Eye (tissue), 1 donor: ENCODE results near the gene JKAMP.
A peak's percentile ranks its signal among the peaks of the same experiment; 100 is the strongest.
"Not testable (repeated sequence)": the region's sequence is repeated elsewhere in the genome, so short reads cannot be mapped to it uniquely, and the experiment has no call there.

Source experiments
- DNase-seq: peaks from one replicate; pipeline ENCODE4 v3.0.0-alpha.2; 2015

JKAMP gene

GRCh38 chr14:59483819-59484638, at the start of gene JKAMP, which contains the start of gene L3HYPDH:
JKAMP (plus strand) TSS chr14:59484517; CDS start chr14:59484590, 73 bp downstream.
L3HYPDH (minus strand) TSS chr14:59484408; CDS start chr14:59484316, 92 bp downstream.
- peak; percentile 99 for DNase-seq

GRCh38 chr14:59435101-59435500, 49.2 kb upstream of the JKAMP start:
- no peak for DNase-seq

- no peak for DNase-seq
These were observed 48.3 kb upstream of the JKAMP start for GRCh38 chr14:59435987-59436386.

GRCh38 chr14:59438195-59438647, 46.1 kb upstream of the JKAMP start:
- no peak for DNase-seq

GRCh38 chr14:59439256-59439965, 44.9 kb upstream of the JKAMP start:
- no peak for DNase-seq

GRCh38 chr14:59448673-59449072, 35.6 kb upstream of the JKAMP start:
- not testable (repeated sequence) for DNase-seq

- no peak for DNase-seq
These were observed 33.6 kb upstream of the JKAMP start for GRCh38 chr14:59450716-59451115.

- no peak for DNase-seq
These were observed 32.5 kb upstream of the JKAMP start for GRCh38 chr14:59451849-59452248.

GRCh38 chr14:59454139-59454538, 30.2 kb upstream of the JKAMP start:
- no peak for DNase-seq

- DNase-seq: no peak
These were observed 28.9 kb upstream of the JKAMP start for GRCh38 chr14:59455411-59455810.

GRCh38 chr14:59458486-59458885, 25.8 kb upstream of the JKAMP start:
- peak; percentile 81 for DNase-seq

GRCh38 chr14:59460378-59460777, 23.9 kb upstream of the JKAMP start:
- DNase-seq: no peak

- DNase-seq: no peak
These were observed 22.4 kb upstream of the JKAMP start for GRCh38 chr14:59461891-59462290.

GRCh38 chr14:59463787-59464485, 20.4 kb upstream of the JKAMP start:
- DNase-seq: no peak

- peak; percentile 88 for DNase-seq
These were observed 19.6 kb upstream of the JKAMP start for GRCh38 chr14:59464486-59465315.

- DNase-seq: peak; percentile 79
These were observed 18.8 kb upstream of the JKAMP start, which contains the start of gene GPR135 for GRCh38 chr14:59465316-59466135. GPR135 (minus strand) TSS chr14:59465380; CDS start chr14:59465226, 154 bp downstream.

GRCh38 chr14:59474172-59474571, 10.1 kb upstream of the JKAMP start:
- DNase-seq: no peak

- DNase-seq: no peak
These were observed 8.6 kb upstream of the JKAMP start for GRCh38 chr14:59475709-59476108.

GRCh38 chr14:59478540-59478939, 5.8 kb upstream of the JKAMP start:
- no peak for DNase-seq

GRCh38 chr14:59480166-59480565, 4.2 kb upstream of the JKAMP start:
- DNase-seq: no peak

GRCh38 chr14:59481407-59481806, 2.9 kb upstream of the JKAMP start:
- DNase-seq: no peak
